GM23338 (cell line): ENCODE data around the gene TBC1D17. TPM values are rescaled to one million over a fixed set of nuclear protein-coding genes. Genes with fewer than 3 reads are reported as not detected.

ENCODE experiments used
- ATAC-seq: fragments of 200-7000 bp; cut with Tn5 transposase; 3 replicates; pipeline ENCODE4 v1.9.1; 2020
- DNase-seq: peaks from one replicate; pipeline ENCODE4 v3.0.0-alpha.2; 2015; ENCODE audit warnings: low spot score
- H2AFZ ChIP-seq: fragments of 200-600 bp; sonication (generic); 2 replicates; pipeline ENCODE4 v1.8.0; 2016; ENCODE audit warnings: antibody characterized with exemption, mild to moderate bottlenecking, moderate library complexity
- H3F3A ChIP-seq: fragments of 200-600 bp; sonication (generic); replicated peaks from 2 replicates; pipeline ENCODE4 v1.8.0; 2017; ENCODE audit warnings: antibody characterized with exemption, mixed run types, low read depth
- H3K27ac ChIP-seq: fragments of 200-600 bp; sonication (generic); 2 replicates; pipeline ENCODE4 v1.6.1; 2016; ENCODE audit warnings: low read depth
- H3K27me3 ChIP-seq: fragments of 200-600 bp; sonication (generic); 2 replicates; pipeline ENCODE4 v1.8.0; 2016; ENCODE audit warnings: mild to moderate bottlenecking, mixed run types, moderate library complexity; ENCODE audit not compliant: insufficient read depth
- H3K36me3 ChIP-seq: fragments of 200-600 bp; sonication (generic); 2 replicates; pipeline ENCODE4 v1.8.0; 2016; ENCODE audit warnings: mild to moderate bottlenecking; ENCODE audit not compliant: insufficient read depth
- H3K4me1 ChIP-seq: fragments of 200-600 bp; sonication (generic); 2 replicates; pipeline ENCODE4 v1.8.0; 2016; ENCODE audit warnings: mild to moderate bottlenecking, moderate library complexity; ENCODE audit not compliant: insufficient read depth
- H3K4me2 ChIP-seq: fragments of 200-600 bp; sonication (generic); 2 replicates; pipeline ENCODE4 v1.7.1; 2017; ENCODE audit warnings: mixed run types
- H3K4me3 ChIP-seq: fragments of 200-600 bp; sonication (generic); 2 replicates; pipeline ENCODE4 v1.6.1; 2016; ENCODE audit warnings: mixed run types
- H3K79me2 ChIP-seq: fragments of 200-600 bp; sonication (generic); replicated peaks from 2 replicates; pipeline ENCODE4 v1.8.0; 2017; ENCODE audit warnings: mild to moderate bottlenecking; ENCODE audit not compliant: insufficient read depth
- H3K9me2 ChIP-seq: fragments of 200-600 bp; sonication (generic); 2 replicates; pipeline ENCODE4 v1.8.0; 2017; ENCODE audit not compliant: insufficient read depth
- H4K20me1 ChIP-seq: fragments of 200-600 bp; sonication (generic); replicated peaks from 2 replicates; pipeline ENCODE4 v1.8.0; 2017; ENCODE audit warnings: mild to moderate bottlenecking; ENCODE audit not compliant: insufficient read depth
- H3K27ac Mint-ChIP-seq: 2 replicates; pipeline ENCODE4 v1.8.0; 2020; ENCODE audit warnings: inconsistent platforms, mild to moderate bottlenecking, moderate library complexity, mixed read lengths
- H3K27me3 Mint-ChIP-seq: 3 replicates; pipeline ENCODE4 v1.8.0; 2022; ENCODE audit warnings: low read depth, mild to moderate bottlenecking, moderate library complexity, mixed read lengths, inconsistent platforms; ENCODE audit not compliant: insufficient read depth, poor library complexity
- H3K36me3 Mint-ChIP-seq: 3 replicates; pipeline ENCODE4 v1.8.0; 2021; ENCODE audit warnings: low read depth, mild to moderate bottlenecking, inconsistent platforms, moderate library complexity, mixed read lengths
- H3K4me1 Mint-ChIP-seq: 3 replicates; pipeline ENCODE4 v1.8.0; 2020; ENCODE audit warnings: mild to moderate bottlenecking, inconsistent platforms, mixed read lengths
- H3K4me3 Mint-ChIP-seq: 3 replicates; pipeline ENCODE4 v1.8.0; 2021; ENCODE audit warnings: moderate library complexity, mild to moderate bottlenecking, inconsistent platforms, mixed read lengths
- H3K9me3 Mint-ChIP-seq: 3 replicates; pipeline ENCODE4 v1.8.0; 2020; ENCODE audit warnings: moderate library complexity, mild to moderate bottlenecking, inconsistent platforms, mixed read lengths
- CREB1 ChIP-seq: fragments of 250-450 bp; sonication (Bioruptor Pico); IDR thresholded peaks from 2 replicates; pipeline ENCODE4 v1.5.0; 2020; ENCODE audit warnings: low read depth, mild to moderate bottlenecking, moderate library complexity
- EZH2 ChIP-seq: fragments of 200-600 bp; sonication (generic); IDR thresholded peaks from one replicate; pipeline ENCODE4 v1.8.0; 2017; ENCODE audit warnings: antibody characterized with exemption, mild to moderate bottlenecking, low read depth; ENCODE audit not compliant: unreplicated experiment
- EZH2phosphoT487 ChIP-seq: fragments of 200-600 bp; sonication (generic); IDR thresholded peaks from one replicate; pipeline ENCODE4 v1.8.1; 2018; ENCODE audit warnings: antibody characterized with exemption; ENCODE audit not compliant: unreplicated experiment
- JUNB ChIP-seq: IDR thresholded peaks from one replicate; pipeline ENCODE4 v1.6.1; 2016; ENCODE audit warnings: antibody characterized with exemption; ENCODE audit not compliant: unreplicated experiment
- NANOG ChIP-seq: IDR thresholded peaks from 2 replicates; pipeline ENCODE4 v1.6.1; 2016; ENCODE audit warnings: antibody characterized with exemption, borderline replicate concordance
- STAT1 ChIP-seq: IDR thresholded peaks from one replicate; pipeline ENCODE4 v1.6.1; 2016; ENCODE audit warnings: antibody characterized with exemption; ENCODE audit not compliant: unreplicated experiment
- ZNF114 ChIP-seq: fragments of 250-450 bp; sonication (Bioruptor Pico); IDR thresholded peaks from 2 replicates; pipeline ENCODE4 v1.5.0; 2020; ENCODE audit warnings: mild to moderate bottlenecking, moderate library complexity
- ZNF331 ChIP-seq: fragments of 250-450 bp; sonication (Bioruptor Pico); IDR thresholded peaks from 2 replicates; pipeline ENCODE4 v1.5.0; 2020; ENCODE audit warnings: low read depth, mild to moderate bottlenecking, moderate library complexity
- polyA plus RNA-seq: library from polyadenylated mRNA; unstranded; fragments of >200 nt; fragmentation: Nextera tagmentation; extraction: Ambion mirVana; gene quantifications from 2 replicates; pipeline ENCODE4 v1.2.1, GENCODE V29; 2016
- total RNA-seq: library from RNA; depleted of rRNA; stranded (reverse); fragments of >200 nt; shearing (Covaris generic); gene quantifications from 2 replicates; pipeline ENCODE4 v1.2.3, GENCODE V29; 2014
- TF ChIP-seq, protein P1 (sequence below): IDR thresholded peaks from one replicate; pipeline ENCODE4 v1.6.1; 2018; ENCODE audit warnings: antibody characterized with exemption; ENCODE audit not compliant: unreplicated experiment
- TF ChIP-seq, protein P2 (sequence below): IDR thresholded peaks from 2 replicates; pipeline ENCODE4 v1.6.1; 2016; ENCODE audit warnings: antibody characterized with exemption
- TF ChIP-seq, protein P3 (sequence below): fragments of 250-450 bp; sonication (Bioruptor Pico); IDR thresholded peaks from 2 replicates; pipeline ENCODE4 v1.5.0; 2020; ENCODE audit warnings: mild to moderate bottlenecking, moderate library complexity
- TF ChIP-seq, protein P4 (sequence below), 2 experiments: fragments of 200-600 bp in 1 of 2; sonication (generic) in 1 of 2; conservative IDR thresholded peaks; 2 replicates each; pipeline versions ENCODE4 v1.5.1 to v1.6.1; 2016 to 2017; ENCODE audit warnings: antibody characterized with exemption in 2 of 2, low read depth in 2 of 2, mild to moderate bottlenecking in 2 of 2, moderate library complexity in 1 of 2

Gene TBC1D17
- total and polyA plus RNA-seq, 2 experiments from 2014 or later, result 19.3 to 43.1 TPM

DNA sequence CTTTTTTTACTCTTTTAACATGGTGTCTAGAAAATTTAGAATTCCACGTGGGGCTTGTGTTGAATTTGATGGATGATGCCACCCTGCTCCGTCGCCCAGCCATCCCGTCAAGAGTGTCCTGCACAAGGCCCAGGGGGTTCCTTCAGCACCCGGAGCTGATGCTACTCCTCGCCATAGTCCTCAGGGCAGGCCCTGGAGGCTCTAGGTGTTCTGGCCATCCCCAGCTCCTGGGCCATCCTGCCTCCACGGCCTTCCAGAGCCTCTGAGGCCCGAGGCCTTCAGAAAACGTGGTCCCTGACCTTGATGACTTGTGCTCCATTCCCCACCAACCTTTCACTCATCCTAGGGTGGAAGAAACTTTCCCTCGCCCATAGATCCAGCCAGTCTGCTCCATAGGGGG, 3.7 kb upstream of the TBC1D17 start:
- H3K4me1 Mint-ChIP-seq, result peaks cover 27% of the 10 kb centered on the region
- H3K9me3 Mint-ChIP-seq, result no peaks in the 10 kb centered on the region; the same call in 1 of the 3 replicates
- peaks cover 24% of the 10 kb centered on the region for H3K79me2 ChIP-seq
- ATAC-seq (no peak), DNase-seq (no peak)
- H3K4me2 ChIP-seq, result no peak overlapping the region
- H3K36me3 ChIP-seq, result no peaks in the 10 kb centered on the region
- no peak overlapping the region for H3K4me3 ChIP-seq
- H3K27me3 Mint-ChIP-seq, result peaks cover 16% of the 10 kb centered on the region
- H3F3A ChIP-seq, result peaks cover 14% of the 10 kb centered on the region; the same call in 1 of the 2 replicates
- H3K36me3 Mint-ChIP-seq, result peaks cover 21% of the 10 kb centered on the region
- no peak overlapping the region for H3K27ac Mint-ChIP-seq
- no peak for TF ChIP-seq ZNF331
- TF ChIP-seq, protein P1, sequence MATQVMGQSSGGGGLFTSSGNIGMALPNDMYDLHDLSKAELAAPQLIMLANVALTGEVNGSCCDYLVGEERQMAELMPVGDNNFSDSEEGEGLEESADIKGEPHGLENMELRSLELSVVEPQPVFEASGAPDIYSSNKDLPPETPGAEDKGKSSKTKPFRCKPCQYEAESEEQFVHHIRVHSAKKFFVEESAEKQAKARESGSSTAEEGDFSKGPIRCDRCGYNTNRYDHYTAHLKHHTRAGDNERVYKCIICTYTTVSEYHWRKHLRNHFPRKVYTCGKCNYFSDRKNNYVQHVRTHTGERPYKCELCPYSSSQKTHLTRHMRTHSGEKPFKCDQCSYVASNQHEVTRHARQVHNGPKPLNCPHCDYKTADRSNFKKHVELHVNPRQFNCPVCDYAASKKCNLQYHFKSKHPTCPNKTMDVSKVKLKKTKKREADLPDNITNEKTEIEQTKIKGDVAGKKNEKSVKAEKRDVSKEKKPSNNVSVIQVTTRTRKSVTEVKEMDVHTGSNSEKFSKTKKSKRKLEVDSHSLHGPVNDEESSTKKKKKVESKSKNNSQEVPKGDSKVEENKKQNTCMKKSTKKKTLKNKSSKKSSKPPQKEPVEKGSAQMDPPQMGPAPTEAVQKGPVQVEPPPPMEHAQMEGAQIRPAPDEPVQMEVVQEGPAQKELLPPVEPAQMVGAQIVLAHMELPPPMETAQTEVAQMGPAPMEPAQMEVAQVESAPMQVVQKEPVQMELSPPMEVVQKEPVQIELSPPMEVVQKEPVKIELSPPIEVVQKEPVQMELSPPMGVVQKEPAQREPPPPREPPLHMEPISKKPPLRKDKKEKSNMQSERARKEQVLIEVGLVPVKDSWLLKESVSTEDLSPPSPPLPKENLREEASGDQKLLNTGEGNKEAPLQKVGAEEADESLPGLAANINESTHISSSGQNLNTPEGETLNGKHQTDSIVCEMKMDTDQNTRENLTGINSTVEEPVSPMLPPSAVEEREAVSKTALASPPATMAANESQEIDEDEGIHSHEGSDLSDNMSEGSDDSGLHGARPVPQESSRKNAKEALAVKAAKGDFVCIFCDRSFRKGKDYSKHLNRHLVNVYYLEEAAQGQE, result no peak
- TF ChIP-seq EZH2, result no peak
- TF ChIP-seq ZNF114 (CRISPR knock-in tag), result no peak
- no peak for TF ChIP-seq CREB1
- no peak for TF ChIP-seq EZH2phosphoT487
- no peak for TF ChIP-seq NANOG
- TF ChIP-seq, protein P2, sequence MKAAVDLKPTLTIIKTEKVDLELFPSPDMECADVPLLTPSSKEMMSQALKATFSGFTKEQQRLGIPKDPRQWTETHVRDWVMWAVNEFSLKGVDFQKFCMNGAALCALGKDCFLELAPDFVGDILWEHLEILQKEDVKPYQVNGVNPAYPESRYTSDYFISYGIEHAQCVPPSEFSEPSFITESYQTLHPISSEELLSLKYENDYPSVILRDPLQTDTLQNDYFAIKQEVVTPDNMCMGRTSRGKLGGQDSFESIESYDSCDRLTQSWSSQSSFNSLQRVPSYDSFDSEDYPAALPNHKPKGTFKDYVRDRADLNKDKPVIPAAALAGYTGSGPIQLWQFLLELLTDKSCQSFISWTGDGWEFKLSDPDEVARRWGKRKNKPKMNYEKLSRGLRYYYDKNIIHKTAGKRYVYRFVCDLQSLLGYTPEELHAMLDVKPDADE, result no peak
- no peak for TF ChIP-seq STAT1
- TF ChIP-seq, protein P3, sequence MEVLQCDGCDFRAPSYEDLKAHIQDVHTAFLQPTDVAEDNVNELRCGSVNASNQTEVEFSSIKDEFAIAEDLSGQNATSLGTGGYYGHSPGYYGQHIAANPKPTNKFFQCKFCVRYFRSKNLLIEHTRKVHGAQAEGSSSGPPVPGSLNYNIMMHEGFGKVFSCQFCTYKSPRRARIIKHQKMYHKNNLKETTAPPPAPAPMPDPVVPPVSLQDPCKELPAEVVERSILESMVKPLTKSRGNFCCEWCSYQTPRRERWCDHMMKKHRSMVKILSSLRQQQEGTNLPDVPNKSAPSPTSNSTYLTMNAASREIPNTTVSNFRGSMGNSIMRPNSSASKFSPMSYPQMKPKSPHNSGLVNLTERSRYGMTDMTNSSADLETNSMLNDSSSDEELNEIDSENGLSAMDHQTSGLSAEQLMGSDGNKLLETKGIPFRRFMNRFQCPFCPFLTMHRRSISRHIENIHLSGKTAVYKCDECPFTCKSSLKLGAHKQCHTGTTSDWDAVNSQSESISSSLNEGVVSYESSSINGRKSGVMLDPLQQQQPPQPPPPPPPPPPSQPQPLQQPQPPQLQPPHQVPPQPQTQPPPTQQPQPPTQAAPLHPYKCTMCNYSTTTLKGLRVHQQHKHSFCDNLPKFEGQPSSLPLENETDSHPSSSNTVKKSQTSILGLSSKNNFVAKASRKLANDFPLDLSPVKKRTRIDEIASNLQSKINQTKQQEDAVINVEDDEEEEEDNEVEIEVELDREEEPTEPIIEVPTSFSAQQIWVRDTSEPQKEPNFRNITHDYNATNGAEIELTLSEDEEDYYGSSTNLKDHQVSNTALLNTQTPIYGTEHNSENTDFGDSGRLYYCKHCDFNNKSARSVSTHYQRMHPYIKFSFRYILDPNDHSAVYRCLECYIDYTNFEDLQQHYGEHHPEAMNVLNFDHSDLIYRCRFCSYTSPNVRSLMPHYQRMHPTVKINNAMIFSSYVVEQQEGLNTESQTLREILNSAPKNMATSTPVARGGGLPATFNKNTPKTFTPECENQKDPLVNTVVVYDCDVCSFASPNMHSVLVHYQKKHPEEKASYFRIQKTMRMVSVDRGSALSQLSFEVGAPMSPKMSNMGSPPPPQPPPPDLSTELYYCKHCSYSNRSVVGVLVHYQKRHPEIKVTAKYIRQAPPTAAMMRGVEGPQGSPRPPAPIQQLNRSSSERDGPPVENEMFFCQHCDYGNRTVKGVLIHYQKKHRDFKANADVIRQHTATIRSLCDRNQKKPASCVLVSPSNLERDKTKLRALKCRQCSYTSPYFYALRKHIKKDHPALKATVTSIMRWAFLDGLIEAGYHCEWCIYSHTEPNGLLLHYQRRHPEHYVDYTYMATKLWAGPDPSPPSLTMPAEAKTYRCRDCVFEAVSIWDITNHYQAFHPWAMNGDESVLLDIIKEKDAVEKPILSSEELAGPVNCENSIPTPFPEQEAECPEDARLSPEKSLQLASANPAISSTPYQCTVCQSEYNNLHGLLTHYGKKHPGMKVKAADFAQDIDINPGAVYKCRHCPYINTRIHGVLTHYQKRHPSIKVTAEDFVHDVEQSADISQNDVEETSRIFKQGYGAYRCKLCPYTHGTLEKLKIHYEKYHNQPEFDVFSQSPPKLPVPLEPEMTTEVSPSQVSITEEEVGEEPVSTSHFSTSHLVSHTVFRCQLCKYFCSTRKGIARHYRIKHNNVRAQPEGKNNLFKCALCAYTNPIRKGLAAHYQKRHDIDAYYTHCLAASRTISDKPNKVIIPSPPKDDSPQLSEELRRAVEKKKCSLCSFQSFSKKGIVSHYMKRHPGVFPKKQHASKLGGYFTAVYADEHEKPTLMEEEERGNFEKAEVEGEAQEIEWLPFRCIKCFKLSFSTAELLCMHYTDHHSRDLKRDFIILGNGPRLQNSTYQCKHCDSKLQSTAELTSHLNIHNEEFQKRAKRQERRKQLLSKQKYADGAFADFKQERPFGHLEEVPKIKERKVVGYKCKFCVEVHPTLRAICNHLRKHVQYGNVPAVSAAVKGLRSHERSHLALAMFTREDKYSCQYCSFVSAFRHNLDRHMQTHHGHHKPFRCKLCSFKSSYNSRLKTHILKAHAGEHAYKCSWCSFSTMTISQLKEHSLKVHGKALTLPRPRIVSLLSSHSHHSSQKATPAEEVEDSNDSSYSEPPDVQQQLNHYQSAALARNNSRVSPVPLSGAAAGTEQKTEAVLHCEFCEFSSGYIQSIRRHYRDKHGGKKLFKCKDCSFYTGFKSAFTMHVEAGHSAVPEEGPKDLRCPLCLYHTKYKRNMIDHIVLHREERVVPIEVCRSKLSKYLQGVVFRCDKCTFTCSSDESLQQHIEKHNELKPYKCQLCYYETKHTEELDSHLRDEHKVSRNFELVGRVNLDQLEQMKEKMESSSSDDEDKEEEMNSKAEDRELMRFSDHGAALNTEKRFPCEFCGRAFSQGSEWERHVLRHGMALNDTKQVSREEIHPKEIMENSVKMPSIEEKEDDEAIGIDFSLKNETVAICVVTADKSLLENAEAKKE (CRISPR knock-in tag), result no peak
- TF ChIP-seq, protein P4, sequence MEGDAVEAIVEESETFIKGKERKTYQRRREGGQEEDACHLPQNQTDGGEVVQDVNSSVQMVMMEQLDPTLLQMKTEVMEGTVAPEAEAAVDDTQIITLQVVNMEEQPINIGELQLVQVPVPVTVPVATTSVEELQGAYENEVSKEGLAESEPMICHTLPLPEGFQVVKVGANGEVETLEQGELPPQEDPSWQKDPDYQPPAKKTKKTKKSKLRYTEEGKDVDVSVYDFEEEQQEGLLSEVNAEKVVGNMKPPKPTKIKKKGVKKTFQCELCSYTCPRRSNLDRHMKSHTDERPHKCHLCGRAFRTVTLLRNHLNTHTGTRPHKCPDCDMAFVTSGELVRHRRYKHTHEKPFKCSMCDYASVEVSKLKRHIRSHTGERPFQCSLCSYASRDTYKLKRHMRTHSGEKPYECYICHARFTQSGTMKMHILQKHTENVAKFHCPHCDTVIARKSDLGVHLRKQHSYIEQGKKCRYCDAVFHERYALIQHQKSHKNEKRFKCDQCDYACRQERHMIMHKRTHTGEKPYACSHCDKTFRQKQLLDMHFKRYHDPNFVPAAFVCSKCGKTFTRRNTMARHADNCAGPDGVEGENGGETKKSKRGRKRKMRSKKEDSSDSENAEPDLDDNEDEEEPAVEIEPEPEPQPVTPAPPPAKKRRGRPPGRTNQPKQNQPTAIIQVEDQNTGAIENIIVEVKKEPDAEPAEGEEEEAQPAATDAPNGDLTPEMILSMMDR (conservative IDR thresholded peaks at IDR 0.05; ENCODE audit: low read depth in 2 of 2), result no peak
- no peak for TF ChIP-seq JUNB
- H3K27me3 ChIP-seq, result no peaks in the 10 kb centered on the region
- H3K4me1 ChIP-seq, result peaks cover 18% of the 10 kb centered on the region; the same call in 1 of the 2 replicates
- H4K20me1 ChIP-seq, result no peaks in the 10 kb centered on the region; the same call in 1 of the 2 replicates
- no peaks in the 10 kb centered on the region for H3K9me2 ChIP-seq
- H2AFZ ChIP-seq, result no peak overlapping the region
- H3K4me3 Mint-ChIP-seq, result no peak overlapping the region; the same call in 2 of the 3 replicates
- no peak overlapping the region for H3K27ac ChIP-seq
